Measurements from ENCODE around the gene RNASET2. TPM values are rescaled to one million over a fixed set of nuclear protein-coding genes. Genes with fewer than 3 reads are reported as not detected.

RNASET2 gene
- total and polyA plus RNA-seq, 2 donors from 2014 or later = 50.7 to 69.0 TPM

GRCh38 chr6:166939345-166939744, 17.0 kb downstream of the RNASET2 start:
- no peak for FAIRE-seq

GRCh38 chr6:166938704-166939103, 17.6 kb downstream of the RNASET2 start:
- no peak overlapping the region for H3K9ac ChIP-seq (ENCODE audit: low read length in 3 of 3)
- no peak for TF ChIP-seq CTCF (IDR thresholded peaks at IDR 0.05; ENCODE audit: borderline replicate concordance, extremely low read depth, insufficient read depth)
- no peak overlapping the region for H3K27ac ChIP-seq (ENCODE audit: low read depth in 2 of 2, low read length in 2 of 2)
- no peaks in the 10 kb centered on the region for H3K4me1 ChIP-seq (ENCODE audit: control insufficient read depth in 2 of 3, insufficient read depth in 2 of 3, low read depth in 1 of 3, low read length in 3 of 3)
- H3K4me3 ChIP-seq (ENCODE audit: low read length in 3 of 3) = no peak overlapping the region
- H3K27me3 ChIP-seq (ENCODE audit: control insufficient read depth, insufficient read depth, low read length) = no peaks in the 10 kb centered on the region
- H3K36me3 ChIP-seq (ENCODE audit: control insufficient read depth in 2 of 3, insufficient read depth in 3 of 3, low read length in 3 of 3) = peaks cover 0 to 14% (median 3%) of the 10 kb centered on the region in 3 donors
- DNase-seq = no peak
- H3K9me3 ChIP-seq (ENCODE audit: control insufficient read depth in 2 of 3, insufficient read depth in 1 of 3, low read length in 3 of 3) = no peaks in the 10 kb centered on the region
- intact Hi-C loops (cut with DNase I) = no loop called here
- no peak for FAIRE-seq

More at GRCh38 chr6:166939345-166939744, 17.0 kb downstream of the RNASET2 start:
- DNase-seq = no peak
- no peaks in the 10 kb centered on the region for H3K4me1 ChIP-seq (ENCODE audit: control insufficient read depth in 2 of 3, insufficient read depth in 2 of 3, low read depth in 1 of 3, low read length in 3 of 3)
- H3K27me3 ChIP-seq (ENCODE audit: control insufficient read depth, insufficient read depth, low read length) = no peaks in the 10 kb centered on the region
- H3K27ac ChIP-seq (ENCODE audit: low read depth in 2 of 2, low read length in 2 of 2) = no peak overlapping the region
- no peak overlapping the region for H3K9ac ChIP-seq (ENCODE audit: low read length in 3 of 3)
- peaks cover 0 to 14% (median 3%) of the 10 kb centered on the region in 3 donors for H3K36me3 ChIP-seq (ENCODE audit: control insufficient read depth in 2 of 3, insufficient read depth in 3 of 3, low read length in 3 of 3)
- intact Hi-C loops (cut with DNase I) = no loop called here
- no peaks in the 10 kb centered on the region for H3K9me3 ChIP-seq (ENCODE audit: control insufficient read depth in 2 of 3, insufficient read depth in 1 of 3, low read length in 3 of 3)
- TF ChIP-seq CTCF (IDR thresholded peaks at IDR 0.05; ENCODE audit: borderline replicate concordance, extremely low read depth, insufficient read depth) = no peak
- H3K4me3 ChIP-seq (ENCODE audit: low read length in 3 of 3) = no peak overlapping the region

- Histone ChIP-seq H3K4me1 (ENCODE audit: control insufficient read depth in 2 of 3, insufficient read depth in 2 of 3, low read depth in 1 of 3, low read length in 3 of 3) (no peaks in the 10 kb centered on the region), H3K9ac (ENCODE audit: low read length in 3 of 3) (no peak overlapping the region), H3K4me3 (ENCODE audit: low read length in 3 of 3) (no peak overlapping the region), H3K9me3 (ENCODE audit: control insufficient read depth in 2 of 3, insufficient read depth in 1 of 3, low read length in 3 of 3) (no peaks in the 10 kb centered on the region), H3K27ac (ENCODE audit: low read depth in 2 of 2, low read length in 2 of 2) (no peak overlapping the region), H3K27me3 (ENCODE audit: control insufficient read depth, insufficient read depth, low read length) (no peaks in the 10 kb centered on the region), H3K36me3 (ENCODE audit: control insufficient read depth in 2 of 3, insufficient read depth in 3 of 3, low read length in 3 of 3) (peaks cover 0 to 14% (median 3%) of the 10 kb centered on the region in 3 donors)
- FAIRE-seq (no peak), DNase-seq (no peak)
- no peak for TF ChIP-seq CTCF (IDR thresholded peaks at IDR 0.05; ENCODE audit: borderline replicate concordance, extremely low read depth, insufficient read depth)
- intact Hi-C loops (cut with DNase I) = no loop called here
These were observed 18.2 kb downstream of the RNASET2 start for GRCh38 chr6:166938150-166938549.

GRCh38 chr6:166937746-166938145, 18.6 kb downstream of the RNASET2 start:
- intact Hi-C loops (cut with DNase I) = no loop called here

More at GRCh38 chr6:166937746-166938145, 18.6 kb downstream of the RNASET2 start:
- Histone ChIP-seq H3K27me3 (ENCODE audit: control insufficient read depth, insufficient read depth, low read length) (no peaks in the 10 kb centered on the region), H3K9ac (ENCODE audit: low read length in 3 of 3) (no peak overlapping the region), H3K4me1 (ENCODE audit: control insufficient read depth in 2 of 3, insufficient read depth in 2 of 3, low read depth in 1 of 3, low read length in 3 of 3) (no peaks in the 10 kb centered on the region), H3K9me3 (ENCODE audit: control insufficient read depth in 2 of 3, insufficient read depth in 1 of 3, low read length in 3 of 3) (no peaks in the 10 kb centered on the region), H3K36me3 (ENCODE audit: control insufficient read depth in 2 of 3, insufficient read depth in 3 of 3, low read length in 3 of 3) (peaks cover 0 to 14% (median 3%) of the 10 kb centered on the region in 3 donors), H3K4me3 (ENCODE audit: low read length in 3 of 3) (no peak overlapping the region), H3K27ac (ENCODE audit: low read depth in 2 of 2, low read length in 2 of 2) (no peak overlapping the region)
- no peak for TF ChIP-seq CTCF (IDR thresholded peaks at IDR 0.05; ENCODE audit: borderline replicate concordance, extremely low read depth, insufficient read depth)
- DNase-seq (no peak), FAIRE-seq (no peak)

All from kidney (tissue), 14 donors.